ENCODE results near the gene GALNT6. TPM values are rescaled to one million over a fixed set of nuclear protein-coding genes. Genes with fewer than 3 reads are reported as not detected.

The GALNT6 gene
- polyA plus RNA-seq, 2 of the 4 experiments (the other 2 are of a cell fraction) = 3.6 to 4.3 TPM

- peak overlapping the region; percentile 5; the same call in 1 of the 3 replicates for H3K4me3 ChIP-seq
- H3K27ac ChIP-seq = peak overlapping the region; percentile 73 to 86
- ATAC-seq (peak; percentile 98 to 99), DNase-seq (ENCODE audit: low read depth in 1 of 2, low spot score in 1 of 2) (peak; percentile 89 to 91), FAIRE-seq (peak; percentile 94)
- peaks cover 23% of the 10 kb centered on the region for H3K4me1 ChIP-seq
- TF ChIP-seq JUNB (IDR thresholded peaks at IDR 0.05) (peak; percentile 51; the same call in 1 of the 2 replicates), KDM5A (IDR thresholded peaks at IDR 0.05) (no peak), FOSL2 (IDR thresholded peaks at IDR 0.05) (no peak), FOSL2 (CRISPR knock-in tag; IDR thresholded peaks at IDR 0.05) (peak; percentile 79), GATA3 (IDR thresholded peaks at IDR 0.05; ENCODE audit: borderline replicate concordance) (peak; percentile 48; the same call in 1 of the 2 replicates), MAFK (IDR thresholded peaks at IDR 0.05; ENCODE audit: partially characterized antibody) (peak; percentile 46), NR3C1 (IDR thresholded peaks at IDR 0.05) (no peak), CEBPB (IDR thresholded peaks at IDR 0.05) (0 out of 4 replicates have a peak, but pooled peaks of 1 of the 2 experiments have one; percentile 25), JUN (IDR thresholded peaks at IDR 0.05) (peak in 1 of 2 experiments; percentile 55; a peak in 1 of 5 replicates)
- TF ChIP-seq, protein P1, sequence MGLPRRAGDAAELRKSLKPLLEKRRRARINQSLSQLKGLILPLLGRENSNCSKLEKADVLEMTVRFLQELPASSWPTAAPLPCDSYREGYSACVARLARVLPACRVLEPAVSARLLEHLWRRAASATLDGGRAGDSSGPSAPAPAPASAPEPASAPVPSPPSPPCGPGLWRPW (IDR thresholded peaks at IDR 0.05) = no peak
- no peaks in the 10 kb centered on the region for H3K9me3 ChIP-seq
- WGBS (ENCODE audit: missing lambda C conversion rate) = 16% methylated on average over 6 of the region's 6 CpGs
- POLR2A ChIA-PET = interaction anchor here (0.6 to 2.5 kb wide), 8 partner anchors 11 to 90 kb away, joined by 3 to 22 read pairs (median 4); partner anchors contain the start of genes POU6F1 and SMAGP
- CTCF ChIA-PET = interaction anchor here (0.6 to 5.4 kb wide), 9 partner anchors 11 to 46 kb away, joined by 3 to 29 read pairs (median 4); partner anchors contain the start of gene SMAGP
- H3K4me2 ChIP-seq = peak overlapping the region; percentile 75
These were observed 83.3 kb downstream of the GALNT6 start for GRCh38 chr12:51307655-51308593.

DNA sequence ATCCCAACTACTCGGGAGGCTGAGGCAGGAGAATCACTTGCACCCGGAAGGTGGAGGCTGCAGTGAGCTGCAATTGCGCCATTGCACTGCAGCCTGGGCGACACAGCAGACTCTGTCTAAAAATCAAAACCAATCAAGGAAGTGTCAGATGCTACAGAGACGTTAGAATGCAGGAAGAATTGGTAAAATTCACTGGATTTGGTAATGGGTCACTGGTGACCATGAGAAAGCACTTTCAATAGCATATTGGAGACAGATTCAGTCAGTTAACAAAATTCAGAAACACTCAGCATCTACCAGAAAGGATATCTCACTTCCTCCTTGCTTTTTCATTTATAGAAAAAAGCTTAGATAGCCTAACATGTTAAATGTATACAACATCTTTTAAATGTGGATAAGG is 84.7 kb downstream of the GALNT6 start:
- FAIRE-seq (no peak), ATAC-seq (no peak), DNase-seq (ENCODE audit: low read depth in 1 of 2, low spot score in 1 of 2) (no peak)
- Histone ChIP-seq H3K27ac (peak overlapping the region; percentile 12 to 86; a peak in 3 of 6 replicates), H3K4me3 (no peak overlapping the region), H3K4me2 (no peak overlapping the region), H3K4me1 (peaks cover 24% of the 10 kb centered on the region), H3K9me3 (no peaks in the 10 kb centered on the region)
- POLR2A ChIA-PET = interaction anchor here (2.5 kb wide), 1 partner anchor 36 kb away, joined by 22 read pairs; the partner anchor contains the start of gene SMAGP
- CTCF ChIA-PET = interaction anchor here (1.1 to 5.4 kb wide), 5 partner anchors 16 to 45 kb away, joined by 4 to 29 read pairs (median 4); partner anchors contain the start of gene SMAGP
- WGBS (ENCODE audit: missing lambda C conversion rate) = 90% methylated on average over 5 of the region's 5 CpGs
- no peak for TF ChIP-seq CBX2 (IDR thresholded peaks at IDR 0.05; ENCODE audit: borderline replicate concordance, low read depth)
- TF ChIP-seq, protein P1 (IDR thresholded peaks at IDR 0.05) = no peak
- no peak for TF ChIP-seq NPAS2 (CRISPR knock-in tag; IDR thresholded peaks at IDR 0.05; ENCODE audit: borderline replicate concordance)
- TF ChIP-seq EP300 (IDR thresholded peaks at IDR 0.05) = no peak
- no peak for TF ChIP-seq HOXB13 (CRISPR knock-in tag; IDR thresholded peaks at IDR 0.05; ENCODE audit: low read depth)
- TF ChIP-seq PHF8 (IDR thresholded peaks at IDR 0.05; ENCODE audit: borderline replicate concordance, low read depth) = no peak
- TF ChIP-seq POLR2AphosphoS2 (conservative IDR thresholded peaks at IDR 0.05; ENCODE audit: low read length) = no peak
- TF ChIP-seq FOSB (CRISPR knock-in tag; IDR thresholded peaks at IDR 0.05) = no peak
- TF ChIP-seq NFE2L2 (conservative IDR thresholded peaks at IDR 0.05; ENCODE audit: low read length) = no peak
- TF ChIP-seq RCOR1 (IDR thresholded peaks at IDR 0.05; ENCODE audit: low read depth, low read length) = no peak
- no peak for TF ChIP-seq SMC3 (IDR thresholded peaks at IDR 0.05)
- no peak for TF ChIP-seq RNF2 (IDR thresholded peaks at IDR 0.05; ENCODE audit: borderline replicate concordance, low read depth)
- TF ChIP-seq BHLHE40 (IDR thresholded peaks at IDR 0.05; ENCODE audit: low read depth, low read length) = no peak
- TF ChIP-seq RARB (CRISPR knock-in tag; IDR thresholded peaks at IDR 0.05) = no peak

Other genes starting within 250 kb of the GALNT6 start
- 36.9 and 39.8 TPM in 2 replicates for gene TFCP2, start 218.3 kb downstream of the GALNT6 start, polyA plus RNA-seq (2011; rRNA removed)
- gene TFCP2, start 218.3 kb downstream of the GALNT6 start, polyA plus RNA-seq (2017; fragmentation: RNase III; extraction: RNeasy Plus Mini Kit Qiagen cat#74134 plus additional on column Dnase treatment) = 18.7 to 19.4 TPM (median 19.0 TPM) in 3 replicates
- gene POU6F1, start 173.3 kb downstream of the GALNT6 start, polyA plus RNA-seq (2011; rRNA removed) = 1.3 and 1.7 TPM in 2 replicates
- 0.58 to 0.92 TPM (median 0.77 TPM) in 3 replicates for gene POU6F1, start 173.3 kb downstream of the GALNT6 start, polyA plus RNA-seq (2017; fragmentation: RNase III; extraction: RNeasy Plus Mini Kit Qiagen cat#74134 plus additional on column Dnase treatment)
- gene DAZAP2, start 152.6 kb downstream of the GALNT6 start, polyA plus RNA-seq (2011; rRNA removed) = 375 and 459 TPM in 2 replicates
- 290 to 304 TPM (median 292 TPM) in 3 replicates for gene DAZAP2, start 152.6 kb downstream of the GALNT6 start, polyA plus RNA-seq (2017; fragmentation: RNase III; extraction: RNeasy Plus Mini Kit Qiagen cat#74134 plus additional on column Dnase treatment)
- gene SMAGP, start 121.0 kb downstream of the GALNT6 start, polyA plus RNA-seq (2011; rRNA removed) = 27.2 and 38.3 TPM in 2 replicates
- 14.8 to 16.4 TPM (median 15.5 TPM) in 3 replicates for gene SMAGP, start 121.0 kb downstream of the GALNT6 start, polyA plus RNA-seq (2017; fragmentation: RNase III; extraction: RNeasy Plus Mini Kit Qiagen cat#74134 plus additional on column Dnase treatment)
- 0.52 and 0.57 TPM in 2 replicates for gene BIN2, start 67.2 kb downstream of the GALNT6 start, polyA plus RNA-seq (2011; rRNA removed)
- 0.05 to 0.08 TPM in 2 of 3 replicates, not detected in the other for gene BIN2, start 67.2 kb downstream of the GALNT6 start, polyA plus RNA-seq (2017; fragmentation: RNase III; extraction: RNeasy Plus Mini Kit Qiagen cat#74134 plus additional on column Dnase treatment)
- not detected in 2 replicates for gene CELA1, start 44.7 kb downstream of the GALNT6 start, polyA plus RNA-seq (2011; rRNA removed)
- not detected in 3 replicates for gene CELA1, start 44.7 kb downstream of the GALNT6 start, polyA plus RNA-seq (2017; fragmentation: RNase III; extraction: RNeasy Plus Mini Kit Qiagen cat#74134 plus additional on column Dnase treatment)
- 1.7 and 2.3 TPM in 2 replicates for gene SLC4A8, start 33.4 kb upstream of the GALNT6 start, polyA plus RNA-seq (2011; rRNA removed)
- 1.1 to 1.6 TPM (median 1.4 TPM) in 3 replicates for gene SLC4A8, start 33.4 kb upstream of the GALNT6 start, polyA plus RNA-seq (2017; fragmentation: RNase III; extraction: RNeasy Plus Mini Kit Qiagen cat#74134 plus additional on column Dnase treatment)
- gene SCN8A, start 199.8 kb upstream of the GALNT6 start, polyA plus RNA-seq (2011; rRNA removed) = 4.8 and 6.2 TPM in 2 replicates
- 1.8 to 2.2 TPM (median 2.1 TPM) in 3 replicates for gene SCN8A, start 199.8 kb upstream of the GALNT6 start, polyA plus RNA-seq (2017; fragmentation: RNase III; extraction: RNeasy Plus Mini Kit Qiagen cat#74134 plus additional on column Dnase treatment)